Measurements from ENCODE around the gene CUEDC1. TPM values are rescaled to one million over a fixed set of nuclear protein-coding genes. Genes with fewer than 3 reads are reported as not detected.

CUEDC1 gene
- total and polyA plus RNA-seq, 2 of the 13 experiments (the other 11 are each of a cell fraction or from before 2014, with no cell fraction given): 7.4 to 12.9 TPM

- TF ChIP-seq PATZ1 (CRISPR knock-in tag; IDR thresholded peaks at IDR 0.05) (0 out of 2 replicates have a peak, but pooled peaks have one; percentile 29), RARG (CRISPR knock-in tag; IDR thresholded peaks at IDR 0.05; ENCODE audit: low read depth) (no peak), TOE1 (CRISPR knock-in tag; IDR thresholded peaks at IDR 0.05) (no peak), PCBP1 (IDR thresholded peaks at IDR 0.05; ENCODE audit: borderline replicate concordance, low read depth, low read length) (0 out of 2 replicates have a peak, but pooled peaks have one; percentile 54), MAFF (IDR thresholded peaks at IDR 0.05; ENCODE audit: low read depth, low read length) (no peak), KLF9 (CRISPR knock-in tag; IDR thresholded peaks at IDR 0.05; ENCODE audit: low read depth) (no peak; the same call in 1 of the 2 replicates), MED1 (CRISPR knock-in tag; IDR thresholded peaks at IDR 0.05) (no peak; the same call in 1 of the 2 replicates), GATA4 (IDR thresholded peaks at IDR 0.05; ENCODE audit: borderline replicate concordance, low read depth) (no peak), ZNF816 (CRISPR knock-in tag; IDR thresholded peaks at IDR 0.05; ENCODE audit: borderline replicate concordance) (no peak), ADNP (CRISPR knock-in tag; IDR thresholded peaks at IDR 0.05) (no peak), ZNF484 (CRISPR knock-in tag; IDR thresholded peaks at IDR 0.05; ENCODE audit: borderline replicate concordance, low read depth) (no peak), NAIF1 (CRISPR knock-in tag; IDR thresholded peaks at IDR 0.05; ENCODE audit: borderline replicate concordance) (no peak), ZNF264 (CRISPR knock-in tag; IDR thresholded peaks at IDR 0.05) (no peak), ZNF788 (CRISPR knock-in tag; IDR thresholded peaks at IDR 0.05; ENCODE audit: borderline replicate concordance) (peak; percentile 44; the same call in 1 of the 2 replicates), ZFP91 (CRISPR knock-in tag; IDR thresholded peaks at IDR 0.05; ENCODE audit: borderline replicate concordance) (peak; percentile 71), KLF12 (CRISPR knock-in tag; IDR thresholded peaks at IDR 0.05; ENCODE audit: borderline replicate concordance) (no peak; the same call in 1 of the 2 replicates), ZNF660 (CRISPR knock-in tag; IDR thresholded peaks at IDR 0.05; ENCODE audit: borderline replicate concordance, low read depth) (peak; percentile 70; the same call in 1 of the 2 replicates), ZNF619 (CRISPR knock-in tag; IDR thresholded peaks at IDR 0.05) (no peak), KLF15 (CRISPR knock-in tag; IDR thresholded peaks at IDR 0.05; ENCODE audit: borderline replicate concordance) (no peak), ZNF414 (CRISPR knock-in tag; IDR thresholded peaks at IDR 0.05) (0 out of 2 replicates have a peak, but pooled peaks have one; percentile 55), HES4 (CRISPR knock-in tag; IDR thresholded peaks at IDR 0.05; ENCODE audit: borderline replicate concordance) (no peak), PHB2 (IDR thresholded peaks at IDR 0.05; ENCODE audit: partially characterized antibody) (no peak), ZBTB38 (CRISPR knock-in tag; IDR thresholded peaks at IDR 0.05) (no peak; the same call in 1 of the 2 replicates), JUNB (CRISPR knock-in tag; IDR thresholded peaks at IDR 0.05; ENCODE audit: borderline replicate concordance) (no peak)
These were observed 33.4 kb upstream of the CUEDC1 start (continued) for GRCh38 chr17:57988301-57989250.

Measured in HepG2 (cell line).